ENCODE measurements around the gene TPM1.

Gene TPM1

DNA sequence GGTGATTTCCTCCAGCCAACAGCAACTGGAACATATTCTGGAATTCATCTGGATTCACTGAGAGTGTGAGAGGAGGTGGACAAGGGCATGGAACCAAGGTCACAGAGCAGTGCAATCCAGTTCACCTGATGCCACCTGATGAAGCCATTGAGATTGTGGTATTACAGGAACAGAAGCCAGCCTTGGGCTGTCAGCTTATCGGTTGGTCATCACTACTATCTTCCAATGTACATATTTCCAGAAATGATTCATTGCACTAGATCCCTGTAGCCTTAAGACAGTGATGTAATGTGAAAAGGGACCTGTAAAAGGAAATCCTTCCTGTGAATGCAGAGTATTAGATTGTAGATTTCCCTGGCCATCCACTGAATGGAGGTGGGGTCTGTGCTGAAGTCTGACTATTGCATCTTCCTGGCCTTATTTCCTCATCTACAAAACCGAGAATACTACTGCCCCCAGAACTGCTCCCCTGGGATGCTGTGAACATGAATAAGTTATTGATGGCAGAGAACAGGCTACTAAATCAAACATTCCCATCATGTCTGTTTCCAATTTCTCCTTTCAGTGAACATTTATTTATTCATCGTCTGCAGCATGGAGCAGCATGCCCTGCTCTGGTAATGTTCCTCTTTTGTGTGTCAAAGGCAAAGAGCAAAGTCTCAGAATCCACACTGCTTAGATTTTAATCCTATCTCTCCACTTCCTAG lies 47.4 kb upstream of the TPM1 start:
- Histone ChIP-seq H3K9me2 (replicated peaks; ENCODE audit: insufficient read depth, low read length) (no peaks in the 10 kb centered on the region), H3K4me3 (ENCODE audit: insufficient read depth, low read length, poor library complexity, severe bottlenecking) (no peak overlapping the region), H3K9me3 (ENCODE audit: insufficient read depth, low read length) (no peaks in the 10 kb centered on the region), H3K4me2 (ENCODE audit: low read depth, low read length, poor library complexity, severe bottlenecking) (no peak overlapping the region), H2AFZ (ENCODE audit: low read depth, low read length, severe bottlenecking) (no peak overlapping the region), H4K20me1 (ENCODE audit: low read depth, low read length) (no peaks in the 10 kb centered on the region), H3K79me2 (ENCODE audit: insufficient read depth, low read length) (no peaks in the 10 kb centered on the region), H3K27me3 (ENCODE audit: low read length) (no peaks in the 10 kb centered on the region; the same call in 1 of the 2 replicates), H3F3A (ENCODE audit: insufficient read depth) (no peaks in the 10 kb centered on the region), H3K9ac (ENCODE audit: low read length) (no peak overlapping the region), H3K27ac (ENCODE audit: low read depth, low read length) (no peak overlapping the region), H3K36me3 (ENCODE audit: low read length) (no peaks in the 10 kb centered on the region)
- TF ChIP-seq EZH2phosphoT487 (conservative IDR thresholded peaks at IDR 0.05; ENCODE audit: low read length) (no peak), CTCF (IDR thresholded peaks at IDR 0.05; ENCODE audit: insufficient read depth, low read length, poor library complexity, severe bottlenecking) (no peak)

- Histone ChIP-seq H3K9me3 (ENCODE audit: insufficient read depth, low read length) (no peaks in the 10 kb centered on the region), H4K20me1 (ENCODE audit: low read depth, low read length) (no peaks in the 10 kb centered on the region), H3K79me2 (ENCODE audit: insufficient read depth, low read length) (no peaks in the 10 kb centered on the region), H2AFZ (ENCODE audit: low read depth, low read length, severe bottlenecking) (no peak overlapping the region), H3K27ac (ENCODE audit: low read depth, low read length) (no peak overlapping the region), H3K27me3 (ENCODE audit: low read length) (no peaks in the 10 kb centered on the region), H3K36me3 (ENCODE audit: low read length) (no peaks in the 10 kb centered on the region), H3K9ac (ENCODE audit: low read length) (no peak overlapping the region), H3K4me2 (ENCODE audit: low read depth, low read length, poor library complexity, severe bottlenecking) (no peak overlapping the region), H3K9me2 (replicated peaks; ENCODE audit: insufficient read depth, low read length) (no peaks in the 10 kb centered on the region), H3F3A (ENCODE audit: insufficient read depth) (no peaks in the 10 kb centered on the region), H3K4me3 (ENCODE audit: insufficient read depth, low read length, poor library complexity, severe bottlenecking) (no peak overlapping the region)
- TF ChIP-seq CTCF (IDR thresholded peaks at IDR 0.05; ENCODE audit: insufficient read depth, low read length, poor library complexity, severe bottlenecking) = no peak
- no peak for TF ChIP-seq EZH2phosphoT487 (conservative IDR thresholded peaks at IDR 0.05; ENCODE audit: low read length)
Measured at GRCh38 chr15:62997441-62997840, 45.1 kb upstream of the TPM1 start.

GRCh38 chr15:62998262-62998890 lies 44.2 kb upstream of the TPM1 start:
- Histone ChIP-seq H4K20me1 (ENCODE audit: low read depth, low read length) (no peaks in the 10 kb centered on the region), H2AFZ (ENCODE audit: low read depth, low read length, severe bottlenecking) (no peak overlapping the region), H3F3A (ENCODE audit: insufficient read depth) (no peaks in the 10 kb centered on the region), H3K36me3 (ENCODE audit: low read length) (no peaks in the 10 kb centered on the region), H3K9me2 (replicated peaks; ENCODE audit: insufficient read depth, low read length) (no peaks in the 10 kb centered on the region), H3K9ac (ENCODE audit: low read length) (no peak overlapping the region), H3K27ac (ENCODE audit: low read depth, low read length) (no peak overlapping the region), H3K9me3 (ENCODE audit: insufficient read depth, low read length) (no peaks in the 10 kb centered on the region), H3K79me2 (ENCODE audit: insufficient read depth, low read length) (no peaks in the 10 kb centered on the region), H3K4me3 (ENCODE audit: insufficient read depth, low read length, poor library complexity, severe bottlenecking) (no peak overlapping the region), H3K27me3 (ENCODE audit: low read length) (no peaks in the 10 kb centered on the region), H3K4me2 (ENCODE audit: low read depth, low read length, poor library complexity, severe bottlenecking) (no peak overlapping the region)
- TF ChIP-seq EZH2phosphoT487 (conservative IDR thresholded peaks at IDR 0.05; ENCODE audit: low read length) (no peak), CTCF (IDR thresholded peaks at IDR 0.05; ENCODE audit: insufficient read depth, low read length, poor library complexity, severe bottlenecking) (no peak)

All from SU-DHL-6 (cell line).